Activated CD8-positive, alpha-beta memory T cell treated with anti-CD3 and anti-CD28 coated beads, Interleukin-2, amount 50 U/mL, for 4 hours (primary cell): ENCODE measurements around the gene HNRNPCL1.
"Not testable (repeated sequence)": the region's sequence is repeated elsewhere in the genome, so short reads cannot be mapped to it uniquely, and the experiment has no call there.

Experiments used
- DNase-seq: peaks from one replicate; pipeline ENCODE4 v3.0.0-alpha.2; 2020

HNRNPCL1 gene

GRCh38 chr1:12848620-12849019 is at the start of gene HNRNPCL1:
Gene HNRNPCL1, minus strand, starts transcription at chr1:12848720. Its CDS starts 431 bp downstream, at chr1:12848289.
- not testable (repeated sequence) for DNase-seq

- DNase-seq = not testable (repeated sequence)
Observed at GRCh38 chr1:12898170-12898569, 49.6 kb upstream of the HNRNPCL1 start, which contains the start of gene PRAMEF10. Gene PRAMEF10, minus strand, starts transcription at chr1:12898270. Its CDS starts 2,423 bp downstream, at chr1:12895847.

GRCh38 chr1:12886101-12886500 is 37.6 kb upstream of the HNRNPCL1 start, which contains the start of gene PRAMEF4:
Gene PRAMEF4, minus strand, starts transcription at chr1:12886201. Its CDS starts 2,807 bp downstream, at chr1:12883394.
- DNase-seq = not testable (repeated sequence)

- not testable (repeated sequence) for DNase-seq
Observed at GRCh38 chr1:12878453-12878852, 29.9 kb upstream of the HNRNPCL1 start.

GRCh38 chr1:12863131-12863880 is 14.8 kb upstream of the HNRNPCL1 start:
- DNase-seq = not testable (repeated sequence)

- DNase-seq = not testable (repeated sequence)
Observed at GRCh38 chr1:12856786-12857185, 8.3 kb upstream of the HNRNPCL1 start, which contains the start of gene PRAMEF2. Gene PRAMEF2, plus strand, starts transcription at chr1:12857086. Its CDS starts 1,924 bp downstream, at chr1:12859010.

GRCh38 chr1:12851779-12852178 is 3.3 kb upstream of the HNRNPCL1 start:
- DNase-seq = no peak

GRCh38 chr1:12833251-12833650 is 15.3 kb downstream of the HNRNPCL1 start:
- DNase-seq = not testable (repeated sequence)

GRCh38 chr1:12831310-12831709 is 17.2 kb downstream of the HNRNPCL1 start, which contains the start of gene PRAMEF11:
Gene PRAMEF11, minus strand, starts transcription at chr1:12831410. Its CDS starts 2,621 bp downstream, at chr1:12828789.
- not testable (repeated sequence) for DNase-seq

- not testable (repeated sequence) for DNase-seq
Observed at GRCh38 chr1:12819061-12819460, 29.5 kb downstream of the HNRNPCL1 start.

- no peak for DNase-seq
Observed at GRCh38 chr1:12811409-12811784, 37.1 kb downstream of the HNRNPCL1 start.

- no peak for DNase-seq
Observed at GRCh38 chr1:12810691-12811408, 37.7 kb downstream of the HNRNPCL1 start.

- DNase-seq = no peak
Observed at GRCh38 chr1:12809933-12810332, 38.6 kb downstream of the HNRNPCL1 start.

- DNase-seq = no peak
Observed at GRCh38 chr1:12799730-12800129, 48.8 kb downstream of the HNRNPCL1 start.

GRCh38 chr1:12798911-12799310 is 49.6 kb downstream of the HNRNPCL1 start:
- no peak for DNase-seq
